Fibroblast of skin of left quadriceps (primary cell): Measurements from ENCODE around the gene AAMP.
A peak's percentile ranks its signal among the peaks of the same experiment; 100 is the strongest.

Experiments
- DNase-seq, 2 experiments: peaks; one replicate each; pipeline ENCODE4 v3.0.0-alpha.2; 2013; ENCODE audit warnings: low read depth in 2 of 2

The AAMP gene

DNA sequence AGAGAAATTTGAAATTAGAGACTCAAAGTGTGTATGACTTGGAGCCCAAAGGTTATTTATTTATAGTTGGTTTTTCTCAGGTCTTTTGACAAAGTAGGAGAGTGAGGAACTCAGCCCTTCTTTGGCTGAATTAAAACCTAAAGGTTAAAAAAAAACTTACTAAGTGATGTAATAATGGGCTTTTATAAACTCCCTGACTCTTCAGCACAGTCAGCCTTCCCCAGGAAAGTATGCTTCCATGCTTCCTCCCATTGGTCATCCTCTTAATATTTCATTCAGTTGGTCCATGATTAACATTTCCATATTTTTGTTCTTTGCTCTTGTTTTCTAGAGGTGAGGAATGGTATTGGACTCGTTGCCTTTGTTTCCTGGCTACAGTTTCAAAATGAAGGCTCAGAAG is 45.8 kb downstream of the AAMP start:
- DNase-seq = no peak

DNA sequence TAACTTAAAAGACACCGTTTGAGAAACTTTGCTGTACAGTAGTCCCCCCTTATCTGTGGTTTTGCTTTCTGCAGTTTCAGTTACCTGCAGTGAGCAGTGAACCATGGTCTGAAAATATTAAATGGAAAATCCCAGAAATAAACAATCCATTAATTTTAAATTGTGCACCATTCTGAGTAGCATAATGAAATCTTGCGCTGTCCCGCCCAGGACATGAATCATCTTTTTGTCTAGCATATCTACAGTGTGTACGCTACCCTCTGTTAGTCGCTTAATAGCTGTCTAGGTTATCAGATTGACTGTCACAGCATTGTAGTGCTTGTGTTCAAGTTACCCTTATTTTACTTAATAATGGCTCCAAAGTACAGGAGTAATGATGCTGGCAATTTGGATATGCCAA is 46.9 kb downstream of the AAMP start:
- DNase-seq = no peak

DNA sequence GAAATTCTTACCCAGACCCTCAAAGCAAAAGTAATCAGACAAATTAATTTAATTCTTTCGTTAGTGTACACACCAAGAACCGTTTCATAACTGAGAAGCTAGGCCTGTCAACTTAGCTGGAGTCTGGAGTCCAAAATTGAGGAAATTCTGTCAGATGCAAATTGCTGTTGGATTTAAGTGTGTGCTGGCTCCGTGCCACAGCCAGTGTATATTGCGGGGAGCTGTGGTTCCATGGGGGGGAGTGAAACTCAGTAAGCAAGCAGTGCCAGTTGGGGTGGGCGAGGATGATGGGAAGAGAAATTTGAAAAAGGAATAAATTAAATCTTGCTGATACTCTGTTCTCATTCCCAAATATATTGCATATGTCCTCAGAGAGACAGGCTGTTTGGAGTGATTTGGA is 48.9 kb downstream of the AAMP start:
- no peak for DNase-seq

DNA sequence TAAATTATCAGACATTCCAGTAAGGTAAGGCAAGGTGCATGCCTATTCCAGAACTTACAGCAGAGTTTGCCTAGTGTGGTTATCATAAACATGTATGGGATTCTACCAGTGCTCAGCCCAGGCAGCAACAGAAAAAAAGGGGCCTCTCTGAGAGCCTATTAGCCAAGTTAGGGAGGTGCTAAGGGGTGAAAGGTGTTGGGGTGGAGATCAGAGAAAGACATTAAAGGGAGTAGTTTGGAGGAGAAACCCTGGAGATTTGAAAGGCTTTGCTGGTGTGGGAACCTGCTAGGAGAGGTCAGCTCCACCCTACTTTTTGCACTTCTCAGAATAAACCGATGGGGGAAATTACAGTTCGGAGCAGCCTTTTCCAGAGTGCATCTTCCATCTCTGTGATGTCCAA is 50.0 kb downstream of the AAMP start:
- no peak for DNase-seq

DNA sequence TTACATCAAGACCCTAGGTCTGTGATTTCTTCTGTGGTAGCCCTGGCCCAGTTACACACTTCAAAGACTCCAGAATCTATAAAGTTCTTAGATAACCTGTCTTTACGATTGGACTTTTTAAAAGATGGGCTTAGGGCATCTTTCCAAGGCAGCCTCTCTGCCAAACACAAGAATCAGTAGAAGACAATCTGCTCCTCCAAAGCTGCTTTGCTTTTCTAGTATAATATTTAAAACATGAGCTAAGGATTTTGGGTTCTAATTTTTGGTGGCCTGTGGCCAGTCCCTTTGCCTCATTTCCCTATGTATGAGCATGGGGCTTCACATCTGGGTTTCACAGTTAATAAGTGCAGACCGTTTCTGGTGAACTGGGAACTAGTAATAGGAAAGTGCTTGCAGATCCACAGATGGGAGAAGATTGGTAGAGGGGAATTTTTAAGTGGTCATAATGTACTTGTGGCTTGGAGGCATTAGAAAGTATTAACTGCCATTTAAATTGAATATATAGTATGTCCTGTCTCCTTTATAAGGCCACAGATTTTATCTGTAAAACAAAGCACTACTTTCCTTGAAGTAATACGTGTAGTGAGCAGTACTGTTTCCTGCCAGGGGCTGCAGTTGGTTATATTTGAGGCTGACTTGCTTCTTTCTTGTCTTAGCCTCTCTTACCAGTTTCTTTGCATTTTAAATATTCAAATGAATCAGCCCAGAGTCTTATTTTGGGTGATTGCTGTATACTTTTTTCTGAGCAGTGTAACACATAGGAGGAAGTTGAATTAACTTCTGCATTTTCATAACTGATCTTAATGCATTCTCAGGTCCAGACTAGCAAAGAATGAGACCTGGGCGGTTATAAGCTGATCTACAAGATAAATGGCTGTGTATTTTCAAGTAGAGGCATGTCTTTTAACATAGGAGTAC is 51.4 kb downstream of the AAMP start:
- no peak for DNase-seq

DNA sequence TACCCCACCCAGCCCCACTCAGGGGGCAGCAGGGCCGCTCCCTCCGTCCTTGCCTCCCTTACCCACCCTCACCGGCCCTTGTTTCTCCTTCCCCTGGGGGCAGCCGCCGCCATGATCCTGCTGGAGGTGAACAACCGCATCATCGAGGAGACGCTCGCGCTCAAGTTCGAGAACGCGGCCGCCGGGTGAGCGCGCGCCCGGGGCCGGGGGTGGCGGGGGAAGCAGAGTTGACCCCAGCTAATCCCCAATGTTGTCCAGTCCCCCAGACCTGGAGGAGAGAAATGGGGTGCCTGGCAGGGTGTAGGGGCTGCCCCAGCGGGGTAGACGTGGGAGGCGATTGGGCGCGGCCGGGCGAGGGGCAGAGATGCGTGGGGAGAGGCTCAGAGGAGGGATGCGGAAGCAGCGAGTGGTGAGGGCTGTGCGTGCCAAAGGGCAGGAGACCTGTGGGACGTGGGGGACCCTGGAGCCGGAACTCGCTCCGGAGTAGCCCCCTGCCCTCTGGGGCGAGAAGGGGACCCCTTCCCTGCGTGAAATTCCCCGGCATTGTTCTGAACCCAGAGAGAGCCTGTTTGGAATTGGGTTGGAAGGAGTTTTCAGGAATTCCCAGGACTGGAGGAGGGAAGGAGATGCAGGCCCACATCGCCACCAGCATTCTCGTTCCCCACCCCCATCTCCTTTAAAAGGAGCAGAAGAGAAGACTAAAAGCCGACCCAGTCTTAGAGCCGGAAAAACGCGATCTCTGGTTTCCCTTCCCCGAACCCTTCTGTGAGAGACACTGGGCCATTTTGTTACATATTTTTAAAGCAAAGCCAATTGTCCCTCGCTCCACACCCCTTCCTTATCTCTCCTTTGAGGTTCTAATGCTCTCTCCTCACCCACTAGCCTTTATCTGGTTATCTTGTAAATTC is 52.3 kb downstream of the AAMP start:
- DNase-seq = no peak

GRCh38 chr2:218216674-218217359 is 53.1 kb downstream of the AAMP start, which contains the start of gene ARPC2:
TSS of gene ARPC2 (plus strand) at chr2:218217189. CDS start at chr2:218217471, 282 bp downstream.
- DNase-seq = peak; percentile 87 to 88

DNA sequence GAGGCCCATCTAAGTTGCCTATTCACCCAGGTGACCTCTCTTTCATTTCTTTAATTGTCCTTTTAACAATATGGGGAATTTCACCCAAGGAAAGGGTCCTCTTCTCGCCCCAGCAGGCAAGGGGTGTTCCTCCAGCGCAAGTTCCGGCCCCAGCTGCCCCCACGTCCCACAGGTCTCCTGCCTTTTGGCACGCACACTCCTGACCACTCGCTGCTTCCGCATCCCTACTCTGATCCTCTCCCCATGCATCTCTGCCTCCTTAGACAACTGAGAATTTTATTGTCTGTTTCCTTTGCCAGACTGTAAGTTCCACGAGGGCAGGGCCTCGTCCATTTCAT is 53.6 kb downstream of the AAMP start:
- no peak for DNase-seq
